ENCODE data around the gene ZFTA.
"Not testable (repeated sequence)": the region's sequence is repeated elsewhere in the genome, so short reads cannot be mapped to it uniquely, and the experiment has no call there.

ZFTA gene

GRCh38 chr11:63771741-63772318, 3.3 kb upstream of the ZFTA start:
- DNase-seq: not testable (repeated sequence)

GRCh38 chr11:63770763-63771162, 2.2 kb upstream of the ZFTA start:
- DNase-seq: no peak

GRCh38 chr11:63769714-63770455, 1.3 kb upstream of the ZFTA start:
- no peak for DNase-seq

GRCh38 chr11:63769042-63769713, 603 bp upstream of the ZFTA start:
- peak; percentile 83 for DNase-seq

- DNase-seq: peak; percentile 95
These were observed 874 bp downstream of the ZFTA start for GRCh38 chr11:63767565-63768236.

GRCh38 chr11:63767267-63767564, 1.4 kb downstream of the ZFTA start:
- no peak for DNase-seq

- peak; percentile 47 for DNase-seq
These were observed 1.9 kb downstream of the ZFTA start for GRCh38 chr11:63766531-63767235.

- peak; percentile 38 for DNase-seq
These were observed 2.8 kb downstream of the ZFTA start for GRCh38 chr11:63765688-63766241.

- peak; percentile 80 for DNase-seq
These were observed 3.6 kb downstream of the ZFTA start for GRCh38 chr11:63764679-63765647.

- DNase-seq: peak; percentile 51
These were observed 4.3 kb downstream of the ZFTA start for GRCh38 chr11:63764340-63764678.

- DNase-seq: peak; percentile 79
These were observed 4.9 kb downstream of the ZFTA start for GRCh38 chr11:63763496-63764339.

- DNase-seq: peak; percentile 68
These were observed 5.7 kb downstream of the ZFTA start for GRCh38 chr11:63762654-63763495.

- DNase-seq: peak; percentile 77
These were observed 6.5 kb downstream of the ZFTA start for GRCh38 chr11:63761931-63762653.

GRCh38 chr11:63761188-63761587, 7.4 kb downstream of the ZFTA start:
- DNase-seq: peak; percentile 59

- peak; percentile 46 for DNase-seq
These were observed 8.0 kb downstream of the ZFTA start for GRCh38 chr11:63760487-63761079.

GRCh38 chr11:63756919-63757761, 11.4 kb downstream of the ZFTA start:
- DNase-seq: no peak

- DNase-seq: no peak
These were observed 19.0 kb downstream of the ZFTA start for GRCh38 chr11:63749624-63750023.

GRCh38 chr11:63747011-63747410, 21.6 kb downstream of the ZFTA start:
- no peak for DNase-seq
